Measurements from ENCODE around the gene BEND7.

Gene BEND7

DNA sequence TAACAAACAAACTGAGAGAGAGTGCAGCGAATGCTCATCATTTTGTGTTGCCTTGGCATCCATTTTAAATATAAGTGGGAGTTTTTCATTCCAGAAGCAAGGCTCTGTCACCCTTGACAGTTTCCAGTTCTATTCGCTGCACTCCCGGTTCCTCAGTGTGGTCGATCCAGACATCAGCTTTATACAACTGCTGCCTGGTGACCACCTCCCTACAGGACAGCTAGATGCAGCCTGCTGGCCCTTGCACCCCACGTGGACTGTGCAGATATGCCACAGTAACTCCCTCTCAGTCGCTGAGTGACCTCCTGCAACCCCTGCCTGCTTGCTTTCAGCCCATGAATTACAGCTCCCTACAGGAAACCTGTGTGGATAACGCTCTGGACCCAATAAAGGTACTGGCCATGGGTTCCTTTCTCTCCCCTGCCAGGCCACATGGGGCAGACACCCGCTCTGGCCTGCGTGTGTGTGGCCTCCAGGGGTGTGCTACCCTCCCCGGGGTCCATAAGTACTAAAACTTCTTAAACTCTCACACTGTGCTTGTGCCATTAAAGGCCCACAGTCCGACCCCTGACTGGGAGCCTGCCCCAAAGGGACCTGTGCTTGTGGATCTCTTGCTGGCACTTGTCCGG lies 23.6 kb downstream of the BEND7 start:
- Mint-ChIP-seq H3K27me3 (peaks cover 13% of the 10 kb centered on the region), H3K4me3 (no peak overlapping the region), H3K9me3 (no peaks in the 10 kb centered on the region), H3K36me3 (ENCODE audit: low read depth) (no peaks in the 10 kb centered on the region), H3K27ac (no peak overlapping the region), H3K4me1 (no peaks in the 10 kb centered on the region)
- no peak for ATAC-seq
- no peak for DNase-seq

DNA sequence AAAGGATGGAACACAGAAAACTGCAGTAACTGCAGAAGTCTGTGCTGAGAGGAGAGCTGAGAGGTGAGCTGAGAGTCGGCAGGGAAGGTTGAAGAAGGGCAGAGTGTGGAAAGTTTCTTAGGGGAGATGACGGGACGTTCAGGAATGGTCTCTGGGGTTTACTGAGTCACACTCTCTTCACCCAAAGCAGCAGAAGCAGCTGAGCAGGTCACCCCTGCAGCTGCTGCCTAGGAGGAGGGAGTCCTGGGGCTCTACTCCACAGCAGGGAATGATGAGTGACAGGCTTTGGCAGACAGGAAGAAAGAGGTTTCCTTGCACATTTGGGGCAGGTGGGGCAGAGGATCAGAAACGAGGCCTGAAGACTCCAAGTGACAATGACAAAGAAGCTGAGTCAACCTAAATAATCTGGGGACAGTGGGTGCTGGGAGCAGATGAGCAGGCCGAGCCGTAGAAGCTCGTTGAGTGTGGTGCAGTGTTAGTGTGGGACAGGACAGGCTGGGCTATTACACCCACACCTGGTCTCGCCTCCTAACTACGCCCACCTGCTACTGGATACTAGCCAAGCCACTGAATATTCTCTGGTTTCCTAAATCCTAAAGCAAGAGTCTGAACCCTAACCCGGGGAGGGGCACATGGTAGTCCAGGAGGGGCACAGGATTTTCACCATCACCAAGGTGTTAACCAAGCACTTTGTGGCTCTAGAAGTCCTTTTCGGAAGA lies 24.9 kb downstream of the BEND7 start:
- no peak overlapping the region for H3K4me3 Mint-ChIP-seq
- no peaks in the 10 kb centered on the region for H3K36me3 Mint-ChIP-seq (ENCODE audit: low read depth)
- peaks cover 11% of the 10 kb centered on the region for H3K27me3 Mint-ChIP-seq
- no peaks in the 10 kb centered on the region for H3K4me1 Mint-ChIP-seq
- DNase-seq (no peak), ATAC-seq (no peak)
- no peak overlapping the region for H3K27ac Mint-ChIP-seq
- H3K9me3 Mint-ChIP-seq: no peaks in the 10 kb centered on the region

DNA sequence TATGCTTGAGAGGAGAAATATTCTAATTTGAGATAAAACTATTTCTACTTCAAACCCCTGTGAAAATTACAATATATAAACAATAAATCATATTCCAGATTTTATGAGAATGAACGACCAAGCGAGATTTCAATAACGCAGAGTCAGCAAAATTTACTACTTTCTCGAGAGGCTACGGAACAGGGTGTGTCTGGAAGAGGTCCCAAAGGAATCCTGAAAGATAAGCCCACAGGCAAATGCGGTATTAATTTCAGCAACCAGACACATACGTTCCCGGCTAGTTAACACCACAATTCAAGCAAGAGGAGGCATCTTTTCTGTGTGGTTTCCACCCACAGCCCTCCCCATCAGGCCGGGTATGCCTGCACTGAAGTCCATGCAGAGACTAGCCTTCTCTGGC lies 26.4 kb downstream of the BEND7 start:
- H3K9me3 Mint-ChIP-seq: no peaks in the 10 kb centered on the region
- no peak for ATAC-seq

DNA sequence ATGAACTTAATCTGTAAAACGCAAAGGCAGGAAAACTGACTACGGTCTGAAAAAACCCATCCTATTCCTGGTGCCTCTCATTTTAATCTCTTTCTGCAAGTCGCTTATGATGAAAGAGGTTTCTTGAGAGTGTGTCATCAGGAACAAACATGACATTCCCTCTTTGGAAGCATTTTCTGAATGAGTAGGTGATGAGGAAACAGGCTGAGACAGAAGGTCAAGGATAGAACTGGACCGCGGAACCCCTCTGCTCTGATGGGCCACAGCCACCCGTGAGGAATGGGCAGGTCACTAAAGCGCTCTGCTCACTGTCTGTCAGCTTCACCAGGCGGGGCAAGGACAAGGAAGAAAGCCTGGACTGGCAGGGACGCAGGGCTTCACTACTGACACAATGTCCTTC lies 28.6 kb downstream of the BEND7 start:
- no peak overlapping the region for H3K27ac Mint-ChIP-seq

More for the DNA sequence above, 26.4 kb downstream of the BEND7 start:
- H3K4me3 Mint-ChIP-seq: no peak overlapping the region
- no peaks in the 10 kb centered on the region for H3K36me3 Mint-ChIP-seq (ENCODE audit: low read depth)
- H3K27ac Mint-ChIP-seq: no peak overlapping the region
- H3K27me3 Mint-ChIP-seq: peaks cover 11% of the 10 kb centered on the region
- H3K4me1 Mint-ChIP-seq: no peaks in the 10 kb centered on the region
- DNase-seq: no peak

DNA sequence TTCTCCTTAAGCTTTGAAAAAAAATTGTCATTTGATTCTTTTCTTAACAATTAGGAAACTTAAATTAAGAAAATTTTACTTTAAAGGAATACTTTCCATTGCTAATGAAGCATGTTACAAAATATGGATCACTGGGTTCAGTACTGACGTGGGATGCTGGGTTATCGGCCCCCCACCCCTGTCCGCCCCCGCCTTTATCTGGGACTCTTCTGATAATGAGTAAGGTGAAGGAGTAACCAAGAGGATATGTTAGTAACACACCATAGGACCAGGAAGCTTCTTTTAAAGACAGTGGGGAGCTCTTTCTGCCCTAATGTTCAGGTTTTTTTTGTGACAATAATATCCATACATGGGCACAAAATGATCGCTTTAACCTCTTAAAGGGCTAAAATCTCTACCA lies 29.7 kb downstream of the BEND7 start:
- H3K36me3 Mint-ChIP-seq (ENCODE audit: low read depth): no peaks in the 10 kb centered on the region
- no peaks in the 10 kb centered on the region for H3K9me3 Mint-ChIP-seq
- peaks cover 2% of the 10 kb centered on the region for H3K27me3 Mint-ChIP-seq
- DNase-seq: no peak
- no peak overlapping the region for H3K27ac Mint-ChIP-seq
- no peak overlapping the region for H3K4me3 Mint-ChIP-seq
- H3K4me1 Mint-ChIP-seq: no peaks in the 10 kb centered on the region
- ATAC-seq: no peak

More for the DNA sequence above, 28.6 kb downstream of the BEND7 start:
- Mint-ChIP-seq H3K36me3 (ENCODE audit: low read depth) (no peaks in the 10 kb centered on the region), H3K4me1 (no peaks in the 10 kb centered on the region), H3K4me3 (no peak overlapping the region), H3K9me3 (no peaks in the 10 kb centered on the region), H3K27me3 (peaks cover 2% of the 10 kb centered on the region)
- DNase-seq (no peak), ATAC-seq (no peak)

DNA sequence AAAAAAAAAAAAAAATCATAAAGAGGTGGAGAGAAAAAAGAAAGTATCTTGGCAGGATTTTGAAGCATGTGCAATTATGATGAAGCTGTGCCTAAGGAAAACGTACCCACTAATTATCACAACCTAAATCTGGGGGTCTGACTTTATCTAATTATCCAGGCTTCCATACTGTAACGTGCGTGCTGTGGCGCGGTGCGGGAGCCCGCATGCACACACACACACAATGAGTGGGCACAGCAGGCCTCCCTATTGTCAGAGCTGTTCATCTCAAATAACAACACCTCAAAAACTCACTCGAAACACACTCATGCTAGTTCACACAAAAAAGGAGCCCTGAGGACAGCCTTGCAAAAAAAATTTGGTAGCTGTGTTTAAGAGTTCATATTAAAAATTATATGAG lies 31.9 kb downstream of the BEND7 start:
- no peaks in the 10 kb centered on the region for H3K9me3 Mint-ChIP-seq
- no peaks in the 10 kb centered on the region for H3K27me3 Mint-ChIP-seq
- H3K4me3 Mint-ChIP-seq: no peak overlapping the region
- H3K4me1 Mint-ChIP-seq: no peaks in the 10 kb centered on the region
- no peak overlapping the region for H3K27ac Mint-ChIP-seq
- no peak for DNase-seq
- no peaks in the 10 kb centered on the region for H3K36me3 Mint-ChIP-seq (ENCODE audit: low read depth)
- ATAC-seq: no peak

DNA sequence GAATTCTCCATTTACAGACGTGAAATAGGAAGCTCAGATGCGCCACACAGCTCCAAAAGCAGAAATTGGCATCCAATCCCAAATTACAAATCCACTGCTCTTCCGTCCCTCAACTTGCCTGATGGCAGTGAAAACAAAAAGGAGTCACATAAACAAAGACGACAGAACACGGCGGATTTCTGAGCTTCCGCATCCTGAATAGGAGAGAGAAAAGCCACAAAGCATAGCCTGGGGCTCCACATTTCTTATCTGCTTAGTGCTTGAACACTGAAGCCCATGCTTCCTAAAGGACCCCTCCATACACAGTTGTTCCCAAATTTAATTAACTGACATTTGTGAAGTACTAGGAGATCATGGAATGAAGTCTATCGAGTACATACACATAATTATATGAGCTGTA lies 32.6 kb downstream of the BEND7 start:
- H3K4me1 Mint-ChIP-seq: no peaks in the 10 kb centered on the region
- ATAC-seq: no peak

DNA sequence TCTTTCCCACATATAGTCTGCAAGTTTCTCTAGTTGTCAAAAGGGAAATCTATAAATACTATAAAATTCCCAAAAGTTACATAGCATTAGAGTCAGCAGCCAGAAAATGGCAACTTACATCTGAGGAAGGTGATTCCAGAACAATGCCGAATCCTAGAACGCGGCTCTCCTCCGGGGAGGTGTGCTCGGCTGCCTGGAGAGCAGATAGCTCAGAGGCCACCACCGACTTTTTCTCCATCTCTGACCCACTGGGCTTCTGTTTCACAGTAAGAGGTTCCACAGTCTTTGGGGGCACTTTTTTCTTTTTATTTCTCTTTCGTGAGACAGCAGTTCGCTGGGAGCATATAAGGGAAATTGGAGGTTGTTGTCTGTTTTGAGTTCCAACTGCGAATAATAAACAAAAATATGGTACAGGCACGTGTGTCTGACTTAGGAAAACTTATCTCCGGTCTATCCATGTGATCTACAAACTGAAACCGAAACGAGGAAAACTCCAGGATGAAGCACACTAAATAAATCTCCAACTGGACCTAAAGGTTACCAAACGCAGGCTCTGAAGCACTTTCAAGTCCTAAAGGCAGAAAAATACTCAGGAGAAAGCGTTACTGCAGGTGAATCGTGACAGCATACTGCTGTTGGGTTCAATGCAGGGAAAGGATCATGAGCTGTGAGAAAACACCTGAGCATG lies 36.2 kb downstream of the BEND7 start:
- H3K27me3 Mint-ChIP-seq: no peaks in the 10 kb centered on the region
- DNase-seq (no peak), ATAC-seq (no peak)
- H3K4me3 Mint-ChIP-seq: no peak overlapping the region
- H3K27ac Mint-ChIP-seq: no peak overlapping the region
- no peaks in the 10 kb centered on the region for H3K36me3 Mint-ChIP-seq (ENCODE audit: low read depth)
- H3K4me1 Mint-ChIP-seq: no peaks in the 10 kb centered on the region
- H3K9me3 Mint-ChIP-seq: no peaks in the 10 kb centered on the region

More for the DNA sequence above, 32.6 kb downstream of the BEND7 start:
- no peak for DNase-seq
- Mint-ChIP-seq H3K27me3 (no peaks in the 10 kb centered on the region), H3K9me3 (no peaks in the 10 kb centered on the region), H3K4me3 (no peak overlapping the region), H3K27ac (no peak overlapping the region), H3K36me3 (ENCODE audit: low read depth) (no peaks in the 10 kb centered on the region)

DNA sequence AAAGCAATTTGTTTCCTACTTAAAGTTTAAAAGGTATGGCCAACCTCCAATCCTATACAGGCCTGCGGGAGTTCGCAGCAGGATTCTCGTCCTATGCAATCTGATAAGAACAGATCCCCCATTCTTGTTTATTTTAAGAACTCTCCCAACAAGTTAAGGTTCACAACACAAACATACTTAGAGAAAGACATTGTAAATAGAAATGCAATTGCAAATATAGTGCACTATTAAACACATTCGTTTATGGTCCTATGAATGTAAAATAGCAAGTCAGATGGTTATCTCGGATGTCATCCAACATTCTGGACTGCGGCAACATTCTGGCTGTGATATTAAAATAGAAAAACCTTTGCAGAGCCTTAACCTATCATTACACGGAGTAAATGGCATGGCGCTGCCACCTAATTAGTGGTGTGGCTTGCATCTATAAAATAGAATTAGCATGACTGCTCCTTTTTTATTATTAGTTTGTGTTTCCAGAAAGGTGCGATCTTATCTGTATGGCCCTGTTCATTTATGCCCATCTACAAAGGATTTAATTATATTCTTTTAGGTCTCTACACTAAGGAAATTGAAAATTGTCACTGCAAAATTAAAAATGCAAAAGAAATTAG lies 37.0 kb downstream of the BEND7 start:
- ATAC-seq: no peak
- H3K4me3 Mint-ChIP-seq: no peak overlapping the region
- no peaks in the 10 kb centered on the region for H3K9me3 Mint-ChIP-seq
- DNase-seq: no peak
- H3K4me1 Mint-ChIP-seq: no peaks in the 10 kb centered on the region
- no peaks in the 10 kb centered on the region for H3K36me3 Mint-ChIP-seq (ENCODE audit: low read depth)
- H3K27ac Mint-ChIP-seq: no peak overlapping the region
- no peaks in the 10 kb centered on the region for H3K27me3 Mint-ChIP-seq

DNA sequence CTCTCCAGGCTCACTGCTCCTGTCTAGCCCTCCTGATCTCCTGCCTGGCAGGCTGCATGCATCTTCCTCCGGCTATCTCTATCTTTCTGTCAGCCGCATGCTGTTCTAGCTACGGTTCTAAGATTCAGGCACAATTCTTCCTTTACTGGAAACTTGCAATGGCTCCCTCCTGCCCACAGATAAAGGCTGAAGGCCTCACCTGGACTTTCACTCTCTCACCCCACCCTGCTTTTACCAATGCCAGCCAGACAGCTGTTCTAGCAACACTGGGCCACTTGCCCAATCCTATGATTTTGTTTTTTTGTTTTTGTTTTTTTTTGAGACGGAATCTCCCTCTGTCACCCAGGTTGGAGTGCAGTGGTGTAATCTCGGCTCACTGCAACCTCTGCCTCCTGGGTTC lies 38.3 kb downstream of the BEND7 start:
- DNase-seq: no peak
- Mint-ChIP-seq H3K27ac (no peak overlapping the region), H3K27me3 (no peaks in the 10 kb centered on the region), H3K4me1 (no peaks in the 10 kb centered on the region), H3K36me3 (ENCODE audit: low read depth) (no peaks in the 10 kb centered on the region), H3K4me3 (no peak overlapping the region), H3K9me3 (no peaks in the 10 kb centered on the region)
- no peak for ATAC-seq

DNA sequence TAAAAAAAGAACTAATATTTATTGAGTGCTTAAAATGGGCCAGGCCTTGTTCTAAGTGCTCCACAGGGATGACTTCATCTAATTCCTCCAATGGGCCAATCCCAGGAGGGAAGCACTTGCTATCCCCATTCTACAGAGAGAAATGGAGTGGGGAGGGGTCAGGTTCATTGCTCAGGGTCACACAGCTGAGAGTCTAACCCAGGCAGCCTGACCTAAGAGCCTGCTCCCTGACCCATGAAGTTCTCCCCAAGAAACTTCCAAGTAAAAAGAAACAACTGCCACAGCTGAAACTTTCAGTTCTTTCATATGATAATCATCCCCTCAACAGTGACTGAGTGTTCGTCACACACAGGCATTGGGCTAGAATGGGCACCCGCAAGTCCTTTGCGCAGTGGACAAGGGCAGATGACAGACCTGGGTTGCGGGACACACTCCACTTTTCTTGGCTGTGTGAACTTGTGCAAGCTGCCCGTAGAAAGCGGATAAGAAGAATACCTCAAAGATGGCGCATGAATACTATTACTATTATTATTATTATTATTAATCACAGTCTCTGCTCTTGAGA lies 39.7 kb downstream of the BEND7 start:
- Mint-ChIP-seq H3K27me3 (no peaks in the 10 kb centered on the region), H3K4me3 (no peak overlapping the region), H3K4me1 (no peaks in the 10 kb centered on the region), H3K36me3 (ENCODE audit: low read depth) (no peaks in the 10 kb centered on the region), H3K27ac (no peak overlapping the region), H3K9me3 (no peaks in the 10 kb centered on the region)
- DNase-seq: no peak
- no peak for ATAC-seq

DNA sequence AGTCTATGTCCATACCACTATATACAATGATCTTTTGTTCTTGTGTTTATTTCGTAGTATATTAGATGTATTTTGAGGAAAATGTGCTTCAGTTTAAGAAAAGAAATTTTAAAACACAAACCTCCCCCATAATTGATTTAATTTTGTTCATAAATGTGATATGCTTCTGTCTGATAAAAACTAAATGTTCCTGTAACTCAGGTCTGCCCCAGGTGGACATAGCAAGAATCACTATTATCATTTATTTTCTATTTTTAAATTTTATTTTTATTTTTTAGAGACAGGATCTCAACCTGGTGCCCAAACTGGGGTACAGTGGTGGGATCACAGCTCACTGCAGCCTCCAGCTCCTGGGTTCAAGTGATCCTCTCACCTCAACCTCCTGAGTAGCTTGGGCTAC lies 43.2 kb downstream of the BEND7 start:
- H3K4me1 Mint-ChIP-seq: peaks cover 7% of the 10 kb centered on the region
- DNase-seq (no peak), ATAC-seq (no peak)
- no peaks in the 10 kb centered on the region for H3K36me3 Mint-ChIP-seq (ENCODE audit: low read depth)
- peaks cover 3% of the 10 kb centered on the region for H3K27me3 Mint-ChIP-seq
- H3K9me3 Mint-ChIP-seq: no peaks in the 10 kb centered on the region
- no peak overlapping the region for H3K27ac Mint-ChIP-seq
- no peak overlapping the region for H3K4me3 Mint-ChIP-seq

DNA sequence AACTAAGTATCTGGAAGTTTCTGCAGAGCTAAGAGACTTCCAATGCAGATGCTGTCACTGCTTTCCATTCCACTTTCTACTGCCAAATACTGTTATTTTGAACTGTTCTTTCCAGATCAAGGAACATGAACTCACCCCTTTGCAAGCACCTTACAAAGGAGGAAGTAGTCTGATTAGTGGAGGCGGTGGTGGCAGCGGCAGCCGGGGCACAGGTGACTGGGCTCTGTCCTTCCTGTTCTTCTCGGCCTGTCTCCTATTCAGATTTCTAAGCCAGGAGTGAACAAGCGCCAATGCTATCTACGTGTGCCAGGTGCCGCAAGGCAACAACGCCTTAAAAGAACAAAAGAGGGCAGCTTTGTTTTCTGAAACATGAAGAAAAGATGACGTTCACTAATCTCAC lies 44.9 kb downstream of the BEND7 start:
- H3K4me3 Mint-ChIP-seq: no peak overlapping the region

DNA sequence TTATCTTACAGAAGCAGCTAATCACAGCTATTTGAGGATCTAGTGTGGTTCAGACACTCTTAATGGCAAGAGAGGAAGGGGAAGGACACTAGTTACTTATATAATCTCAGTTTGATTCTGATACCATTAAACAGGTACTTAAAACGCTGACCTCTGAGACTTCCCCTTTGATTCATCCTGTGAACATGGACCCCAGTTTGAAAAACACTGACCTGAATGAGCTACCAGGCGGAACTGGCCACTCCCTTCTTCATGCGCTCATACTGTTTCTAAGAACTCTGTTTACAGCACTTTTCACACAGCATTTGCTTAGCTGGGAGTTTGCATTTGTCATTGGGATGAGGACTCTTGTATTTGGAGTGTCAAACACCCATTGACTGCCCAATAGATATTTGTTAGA lies 45.7 kb downstream of the BEND7 start:
- peaks cover 7% of the 10 kb centered on the region for H3K4me1 Mint-ChIP-seq
- no peak for DNase-seq
- H3K27ac Mint-ChIP-seq: no peak overlapping the region
- peaks cover 5% of the 10 kb centered on the region for H3K27me3 Mint-ChIP-seq
- no peak for ATAC-seq
- H3K4me3 Mint-ChIP-seq: no peak overlapping the region
- no peaks in the 10 kb centered on the region for H3K36me3 Mint-ChIP-seq (ENCODE audit: low read depth)
- H3K9me3 Mint-ChIP-seq: no peaks in the 10 kb centered on the region

More for the DNA sequence above, 44.9 kb downstream of the BEND7 start:
- no peak for ATAC-seq
- H3K36me3 Mint-ChIP-seq (ENCODE audit: low read depth): no peaks in the 10 kb centered on the region
- no peaks in the 10 kb centered on the region for H3K9me3 Mint-ChIP-seq
- H3K27me3 Mint-ChIP-seq: peaks cover 5% of the 10 kb centered on the region
- no peak for DNase-seq
- no peak overlapping the region for H3K27ac Mint-ChIP-seq
- peaks cover 7% of the 10 kb centered on the region for H3K4me1 Mint-ChIP-seq
